NOMO-1 (cell line): ENCODE data around the gene TNS1.

Experiments used
- DNase-seq, 2 experiments: peaks; one replicate each; lab custom pipeline; 2025; ENCODE audit not compliant: unreplicated experiment in 2 of 2; lab: John Stamatoyannopoulos, UW

Gene TNS1

GRCh38 chr2:218002143-218002844, 501 bp downstream of the TNS1 start:
- DNase-seq, result no peak

GRCh38 chr2:218001629-218002028, 1.2 kb downstream of the TNS1 start:
- DNase-seq, result no peak

- peak in 1 of 2 experiments; percentile 8 for DNase-seq
Observed at GRCh38 chr2:218000136-218000535, 2.7 kb downstream of the TNS1 start.

- DNase-seq, result no peak
Observed at GRCh38 chr2:217999595-217999959, 3.2 kb downstream of the TNS1 start.

GRCh38 chr2:217998926-217999594, 3.7 kb downstream of the TNS1 start:
- DNase-seq, result no peak

GRCh38 chr2:217997510-217997909, 5.3 kb downstream of the TNS1 start:
- no peak for DNase-seq

- DNase-seq, result no peak
Observed at GRCh38 chr2:217996361-217996760, 6.4 kb downstream of the TNS1 start.

- no peak for DNase-seq
Observed at GRCh38 chr2:217995731-217996231, 7.0 kb downstream of the TNS1 start.

GRCh38 chr2:217994776-217995274, 8.0 kb downstream of the TNS1 start:
- no peak for DNase-seq

- DNase-seq, result peak in 1 of 2 experiments; percentile 49
Observed at GRCh38 chr2:217993817-217994463, 8.9 kb downstream of the TNS1 start.

- no peak for DNase-seq
Observed at GRCh38 chr2:217993138-217993537, 9.7 kb downstream of the TNS1 start.

- no peak for DNase-seq
Observed at GRCh38 chr2:217992061-217992460, 10.7 kb downstream of the TNS1 start.

- DNase-seq, result no peak
Observed at GRCh38 chr2:217990791-217991465, 11.9 kb downstream of the TNS1 start.

- DNase-seq, result no peak
Observed at GRCh38 chr2:217990389-217990788, 12.4 kb downstream of the TNS1 start.

- DNase-seq, result no peak
Observed at GRCh38 chr2:217989221-217989948, 13.4 kb downstream of the TNS1 start.

- no peak for DNase-seq
Observed at GRCh38 chr2:217988840-217989204, 14.0 kb downstream of the TNS1 start.

GRCh38 chr2:217988014-217988839, 14.6 kb downstream of the TNS1 start:
- peak; percentile 49 to 60 for DNase-seq

- no peak for DNase-seq
Observed at GRCh38 chr2:217987391-217987790, 15.4 kb downstream of the TNS1 start.

- no peak for DNase-seq
Observed at GRCh38 chr2:217986256-217986961, 16.4 kb downstream of the TNS1 start.
